Measurements from ENCODE around the gene NOC2L. TPM values are rescaled to one million over a fixed set of nuclear protein-coding genes. Genes with fewer than 3 reads are reported as not detected.
"Not testable (repeated sequence)": the region's sequence is repeated elsewhere in the genome, so short reads cannot be mapped to it uniquely, and the experiment has no call there.

NOC2L gene
- total RNA-seq, 1 donor from 2014 or later = 33.2 TPM

DNA sequence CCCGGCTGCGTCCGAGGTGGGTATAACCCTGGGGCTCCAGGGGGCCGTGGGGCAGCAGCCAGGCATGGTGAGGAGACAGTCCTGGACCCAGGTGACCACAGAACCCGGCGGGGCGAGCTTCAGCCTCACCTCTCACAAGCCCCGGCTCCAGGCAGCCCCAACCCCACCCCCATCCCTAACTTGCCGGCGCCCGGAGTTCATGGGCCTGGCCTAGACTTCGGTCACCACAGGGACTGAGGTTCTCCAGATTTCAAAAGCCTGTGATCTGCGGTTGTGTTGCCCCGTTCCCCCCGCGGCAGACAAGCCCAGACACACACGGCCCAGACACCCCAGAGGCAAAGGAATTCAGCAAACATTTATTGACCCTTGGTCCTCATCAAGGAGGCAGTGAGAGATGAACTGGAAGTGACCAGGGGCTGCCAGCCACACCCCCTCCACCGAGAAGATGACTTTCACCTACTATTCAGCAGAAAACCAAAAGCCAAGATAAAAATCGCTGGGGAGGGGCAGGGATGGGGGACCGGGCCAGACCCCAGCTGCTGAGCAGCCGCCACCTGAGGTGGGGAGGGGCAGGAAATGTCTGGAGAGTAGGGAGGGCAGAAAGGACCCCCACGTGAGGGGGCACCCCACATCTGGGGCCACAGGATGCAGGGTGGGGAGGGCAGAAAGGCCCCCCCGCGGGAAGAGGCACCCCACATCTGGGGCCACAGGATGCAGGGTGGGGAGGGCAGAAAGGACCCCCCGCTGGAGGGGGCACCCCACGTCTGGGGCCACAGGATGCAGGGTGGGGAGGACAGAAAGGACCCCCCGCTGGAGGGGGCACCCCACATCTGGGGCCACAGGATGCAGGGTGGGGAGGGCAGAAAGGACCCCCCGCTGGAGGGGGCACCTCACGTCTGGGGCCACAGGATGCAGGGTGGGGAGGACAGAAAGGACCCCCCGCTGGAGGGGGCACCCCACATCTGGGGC, 36.9 kb upstream of the NOC2L start:
- Histone ChIP-seq H3K4me1 (peaks cover 6 to 17% of the 10 kb centered on the region in 2 donors), H3K9me3 (peaks cover 0 to 18% of the 10 kb centered on the region in 2 donors), H3K27me3 (no peaks in the 10 kb centered on the region), H3K4me3 (no peak overlapping the region), H3K27ac (no peak overlapping the region), H3K36me3 (no peaks in the 10 kb centered on the region)
- intact Hi-C loops (cut with DNase I) = no loop called here
- TF ChIP-seq, protein P1, sequence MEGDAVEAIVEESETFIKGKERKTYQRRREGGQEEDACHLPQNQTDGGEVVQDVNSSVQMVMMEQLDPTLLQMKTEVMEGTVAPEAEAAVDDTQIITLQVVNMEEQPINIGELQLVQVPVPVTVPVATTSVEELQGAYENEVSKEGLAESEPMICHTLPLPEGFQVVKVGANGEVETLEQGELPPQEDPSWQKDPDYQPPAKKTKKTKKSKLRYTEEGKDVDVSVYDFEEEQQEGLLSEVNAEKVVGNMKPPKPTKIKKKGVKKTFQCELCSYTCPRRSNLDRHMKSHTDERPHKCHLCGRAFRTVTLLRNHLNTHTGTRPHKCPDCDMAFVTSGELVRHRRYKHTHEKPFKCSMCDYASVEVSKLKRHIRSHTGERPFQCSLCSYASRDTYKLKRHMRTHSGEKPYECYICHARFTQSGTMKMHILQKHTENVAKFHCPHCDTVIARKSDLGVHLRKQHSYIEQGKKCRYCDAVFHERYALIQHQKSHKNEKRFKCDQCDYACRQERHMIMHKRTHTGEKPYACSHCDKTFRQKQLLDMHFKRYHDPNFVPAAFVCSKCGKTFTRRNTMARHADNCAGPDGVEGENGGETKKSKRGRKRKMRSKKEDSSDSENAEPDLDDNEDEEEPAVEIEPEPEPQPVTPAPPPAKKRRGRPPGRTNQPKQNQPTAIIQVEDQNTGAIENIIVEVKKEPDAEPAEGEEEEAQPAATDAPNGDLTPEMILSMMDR (IDR thresholded peaks at IDR 0.05) = no peak
- DNase-seq (ENCODE audit: low spot score in 2 of 2) = no peak

DNA sequence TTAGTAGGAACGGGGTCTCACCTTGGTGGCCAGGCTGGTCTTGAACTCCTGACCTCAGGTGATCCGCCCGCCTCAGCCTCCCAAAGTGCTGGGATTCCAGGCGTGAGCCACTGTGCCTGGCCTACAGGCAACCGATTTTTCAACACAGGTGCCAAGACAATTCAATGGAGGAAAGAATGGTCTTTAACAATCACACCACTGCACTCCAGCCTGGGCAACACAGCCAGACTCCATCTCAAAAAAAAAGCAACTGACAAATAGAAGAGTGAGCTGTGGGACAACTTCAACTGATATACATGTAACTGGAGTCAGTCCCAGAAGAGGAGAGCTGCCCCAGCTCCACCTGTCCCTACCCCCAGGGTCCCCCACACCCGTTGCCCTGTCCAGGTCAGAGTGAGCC, 35.5 kb upstream of the NOC2L start:
- H3K4me3 ChIP-seq; H3K36me3 ChIP-seq; H3K27ac ChIP-seq; H3K27me3 ChIP-seq; intact Hi-C loops (cut with DNase I); DNase-seq (ENCODE audit: low spot score in 2 of 2): not testable (repeated sequence)
- H3K4me1 ChIP-seq = peaks cover 4 to 15% of the 10 kb centered on the region in 2 donors
- H3K9me3 ChIP-seq = peaks cover 0 to 21% of the 10 kb centered on the region in 2 donors

DNA sequence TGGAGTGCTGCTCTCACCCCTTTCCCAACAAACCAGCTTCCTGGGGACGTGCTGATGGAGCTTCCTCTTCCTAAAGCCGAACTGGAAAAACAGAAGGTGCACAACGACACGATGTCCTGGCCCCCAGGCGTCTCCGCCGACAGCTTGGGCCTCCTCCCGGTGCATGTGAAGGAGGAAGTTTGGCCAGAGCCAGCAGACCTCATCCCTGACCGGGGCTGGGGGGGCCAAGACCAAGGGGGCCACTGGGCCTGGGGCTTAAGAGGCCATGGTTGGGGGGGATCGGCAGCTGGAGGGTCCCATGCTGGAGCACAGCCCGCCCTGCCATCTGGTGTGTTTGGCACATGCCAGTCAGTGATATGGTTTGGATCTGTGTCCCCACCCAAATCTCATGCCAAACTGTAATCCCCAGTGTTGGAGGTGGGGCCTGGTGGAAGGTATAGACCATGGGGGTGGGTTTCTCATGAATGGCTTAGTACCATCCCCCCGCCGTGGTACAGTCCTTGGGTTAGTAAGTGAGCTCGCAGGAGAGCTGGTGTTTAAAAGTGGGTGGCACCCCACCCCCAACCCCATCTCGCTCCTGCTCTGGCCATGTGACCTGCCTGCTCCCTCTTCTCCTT, 34.4 kb upstream of the NOC2L start:
- peaks cover 0 to 24% of the 10 kb centered on the region in 2 donors for H3K9me3 ChIP-seq
- TF ChIP-seq, protein P1 (IDR thresholded peaks at IDR 0.05) = no peak
- no peak overlapping the region for H3K27ac ChIP-seq
- intact Hi-C loops (cut with DNase I) = no loop called here
- H3K27me3 ChIP-seq = no peaks in the 10 kb centered on the region
- no peaks in the 10 kb centered on the region for H3K36me3 ChIP-seq
- H3K4me3 ChIP-seq = no peak overlapping the region
- peaks cover 4 to 8% of the 10 kb centered on the region in 2 donors for H3K4me1 ChIP-seq
- DNase-seq (ENCODE audit: low spot score in 2 of 2) = no peak

DNA sequence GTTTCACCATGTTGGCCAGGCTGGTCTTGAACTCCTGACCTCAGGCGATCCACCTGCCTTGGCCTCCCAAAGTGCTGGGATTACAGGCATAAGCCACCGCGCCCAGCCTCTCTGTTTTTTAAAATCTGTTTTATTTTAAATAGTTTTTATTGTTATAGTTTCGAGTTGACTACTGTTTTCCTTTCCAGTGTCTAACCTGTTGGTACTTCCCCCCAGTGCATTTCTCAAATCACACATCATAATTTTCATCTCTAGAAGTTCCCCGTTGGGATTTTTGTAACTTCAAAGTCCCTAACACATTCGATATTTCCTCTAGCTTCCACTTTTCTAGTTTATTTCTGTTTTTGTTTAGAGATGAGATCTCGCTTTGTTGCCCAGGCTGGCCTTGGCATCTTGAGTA, 33.3 kb upstream of the NOC2L start:
- H3K36me3 ChIP-seq = no peaks in the 10 kb centered on the region
- intact Hi-C loops (cut with DNase I) = no loop called here
- no peak overlapping the region for H3K4me3 ChIP-seq
- TF ChIP-seq, protein P1 (IDR thresholded peaks at IDR 0.05) = no peak
- no peaks in the 10 kb centered on the region for H3K4me1 ChIP-seq
- H3K27me3 ChIP-seq = no peaks in the 10 kb centered on the region
- DNase-seq (ENCODE audit: low spot score in 2 of 2) = no peak
- H3K27ac ChIP-seq = no peak overlapping the region
- peaks cover 0 to 24% of the 10 kb centered on the region in 2 donors for H3K9me3 ChIP-seq

DNA sequence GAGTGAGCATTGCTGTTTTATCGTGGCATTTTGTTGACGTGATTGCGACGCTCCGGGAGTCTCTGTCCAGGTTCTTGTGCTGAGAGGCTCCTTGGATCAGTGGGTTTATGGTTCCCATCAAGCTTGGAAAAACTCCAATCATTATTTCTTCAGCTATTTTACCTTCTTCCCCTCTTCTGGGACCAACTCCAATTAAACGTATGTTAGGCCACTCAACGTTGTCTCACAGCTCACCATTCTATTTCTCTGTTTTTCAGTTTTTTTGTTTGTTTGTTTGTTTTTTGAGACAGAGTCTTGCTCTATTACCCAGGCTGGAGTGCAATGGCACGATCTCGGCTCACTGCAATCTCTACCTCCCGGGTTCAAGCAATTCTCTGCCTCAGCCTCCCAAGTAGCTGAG, 32.8 kb upstream of the NOC2L start:
- TF ChIP-seq, protein P1 (IDR thresholded peaks at IDR 0.05) = no peak
- no peaks in the 10 kb centered on the region for H3K27me3 ChIP-seq
- H3K4me1 ChIP-seq = no peaks in the 10 kb centered on the region
- H3K27ac ChIP-seq = no peak overlapping the region
- H3K4me3 ChIP-seq = no peak overlapping the region
- no peaks in the 10 kb centered on the region for H3K36me3 ChIP-seq
- intact Hi-C loops (cut with DNase I) = no loop called here
- no peak for DNase-seq (ENCODE audit: low spot score in 2 of 2)
- H3K9me3 ChIP-seq = peaks cover 0 to 24% of the 10 kb centered on the region in 2 donors

DNA sequence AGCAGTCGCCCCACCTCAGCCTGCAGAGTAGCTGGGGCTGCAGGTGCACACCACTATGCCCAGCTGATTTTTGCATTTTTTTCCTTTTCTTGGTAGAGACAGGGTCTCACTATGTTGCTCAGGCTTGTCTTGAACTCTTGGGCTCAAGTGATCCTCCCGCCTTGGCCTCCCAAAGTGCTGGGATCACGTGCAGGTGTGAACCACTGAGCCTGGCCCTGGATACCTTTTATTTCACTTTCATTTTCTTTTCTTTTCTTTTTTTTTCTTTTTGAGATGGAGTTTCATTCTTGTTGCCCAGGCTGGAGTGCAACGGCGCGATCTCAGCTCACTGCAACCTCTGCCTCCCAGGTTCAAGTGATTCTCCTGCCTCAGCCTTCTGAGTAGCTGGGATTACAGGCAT, 32.2 kb upstream of the NOC2L start:
- H3K27ac ChIP-seq; intact Hi-C loops (cut with DNase I); H3K4me3 ChIP-seq; H3K27me3 ChIP-seq; H3K4me1 ChIP-seq; H3K36me3 ChIP-seq; DNase-seq (ENCODE audit: low spot score in 2 of 2): not testable (repeated sequence)
- peaks cover 0 to 24% of the 10 kb centered on the region in 2 donors for H3K9me3 ChIP-seq

DNA sequence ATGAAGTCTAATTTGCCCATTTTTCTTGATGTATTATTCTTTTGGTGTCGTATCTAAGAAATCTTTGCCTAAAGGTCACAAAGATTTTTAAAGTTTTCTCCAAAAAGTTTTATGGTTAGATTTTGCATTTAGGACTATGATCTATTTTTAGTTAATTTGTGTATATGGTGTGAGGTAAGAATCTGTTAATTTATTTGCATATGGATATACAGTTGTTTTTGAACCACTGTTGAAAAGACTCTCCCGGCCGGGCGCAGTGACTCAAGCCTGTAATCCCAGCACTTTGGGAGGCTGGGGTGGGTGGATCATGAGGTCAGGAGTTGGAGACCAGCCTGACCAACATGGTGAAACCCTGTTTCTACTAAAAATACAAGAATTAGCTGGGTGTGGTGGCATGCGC, 29.0 kb upstream of the NOC2L start:
- H3K4me3 ChIP-seq; H3K4me1 ChIP-seq; DNase-seq (ENCODE audit: low spot score in 2 of 2); H3K36me3 ChIP-seq; H3K27me3 ChIP-seq; H3K27ac ChIP-seq; intact Hi-C loops (cut with DNase I): not testable (repeated sequence)
- H3K9me3 ChIP-seq = peaks cover 0 to 24% of the 10 kb centered on the region in 2 donors
